ENCODE data around the gene PICALM.

PICALM gene

GRCh38 chr11:86052693-86053641, 15.9 kb downstream of the PICALM start:
- DNase-seq (ENCODE audit: extremely low read depth in 1 of 2, low read depth in 1 of 2) = no peak

- DNase-seq (ENCODE audit: extremely low read depth in 1 of 2, low read depth in 1 of 2) = no peak
Measured at GRCh38 chr11:86050196-86050709, 18.6 kb downstream of the PICALM start.

GRCh38 chr11:86047275-86047991, 21.5 kb downstream of the PICALM start:
- peak in 1 of 2 donors; percentile 42 for DNase-seq (ENCODE audit: extremely low read depth in 1 of 2, low read depth in 1 of 2)

GRCh38 chr11:86046116-86046515, 22.8 kb downstream of the PICALM start:
- no peak for DNase-seq (ENCODE audit: extremely low read depth in 1 of 2, low read depth in 1 of 2)

GRCh38 chr11:86043765-86044503, 24.9 kb downstream of the PICALM start:
- DNase-seq (ENCODE audit: extremely low read depth in 1 of 2, low read depth in 1 of 2) = no peak

GRCh38 chr11:86041975-86042378, 26.9 kb downstream of the PICALM start:
- no peak for DNase-seq (ENCODE audit: extremely low read depth in 1 of 2, low read depth in 1 of 2)

GRCh38 chr11:86040919-86041850, 27.7 kb downstream of the PICALM start:
- no peak for DNase-seq (ENCODE audit: extremely low read depth in 1 of 2, low read depth in 1 of 2)

GRCh38 chr11:86039094-86039493, 29.8 kb downstream of the PICALM start:
- DNase-seq (ENCODE audit: extremely low read depth in 1 of 2, low read depth in 1 of 2) = no peak

- DNase-seq (ENCODE audit: extremely low read depth in 1 of 2, low read depth in 1 of 2) = no peak
Measured at GRCh38 chr11:86037743-86038142, 31.1 kb downstream of the PICALM start.

GRCh38 chr11:86035920-86036319, 33.0 kb downstream of the PICALM start:
- no peak for DNase-seq (ENCODE audit: extremely low read depth in 1 of 2, low read depth in 1 of 2)

GRCh38 chr11:86035164-86035563, 33.7 kb downstream of the PICALM start:
- no peak for DNase-seq (ENCODE audit: extremely low read depth in 1 of 2, low read depth in 1 of 2)

GRCh38 chr11:86034710-86035109, 34.2 kb downstream of the PICALM start:
- DNase-seq (ENCODE audit: extremely low read depth in 1 of 2, low read depth in 1 of 2) = no peak

GRCh38 chr11:86021377-86021776, 47.5 kb downstream of the PICALM start:
- DNase-seq (ENCODE audit: extremely low read depth in 1 of 2, low read depth in 1 of 2) = no peak

GRCh38 chr11:86018249-86018648, 50.6 kb downstream of the PICALM start:
- DNase-seq (ENCODE audit: extremely low read depth in 1 of 2, low read depth in 1 of 2) = no peak

GRCh38 chr11:86016451-86016850, 52.4 kb downstream of the PICALM start:
- DNase-seq (ENCODE audit: extremely low read depth in 1 of 2, low read depth in 1 of 2) = no peak

GRCh38 chr11:86015699-86016098, 53.2 kb downstream of the PICALM start:
- no peak for DNase-seq (ENCODE audit: extremely low read depth in 1 of 2, low read depth in 1 of 2)

- DNase-seq (ENCODE audit: extremely low read depth in 1 of 2, low read depth in 1 of 2) = no peak
Measured at GRCh38 chr11:86014221-86014620, 54.7 kb downstream of the PICALM start.

GRCh38 chr11:86013713-86014112, 55.2 kb downstream of the PICALM start:
- no peak for DNase-seq (ENCODE audit: extremely low read depth in 1 of 2, low read depth in 1 of 2)

GRCh38 chr11:86011175-86011574, 57.7 kb downstream of the PICALM start:
- no peak for DNase-seq (ENCODE audit: extremely low read depth in 1 of 2, low read depth in 1 of 2)

GRCh38 chr11:86003654-86004053, 65.2 kb downstream of the PICALM start:
- no peak for DNase-seq (ENCODE audit: extremely low read depth in 1 of 2, low read depth in 1 of 2)
